Stimulated activated CD8-positive, alpha-beta memory T cell treated with anti-CD3 and anti-CD28 coated beads, Interleukin-4, amount 100 ng/mL, for 1 hour (primary cell): ENCODE data around the gene PIGT.
"Not testable (repeated sequence)": the region's sequence is repeated elsewhere in the genome, so short reads cannot be mapped to it uniquely, and the experiment has no call there.

Experiments
- DNase-seq, 2 donors: peaks; one replicate each; pipeline ENCODE4 v3.0.0-alpha.2; 2020; ENCODE audit warnings: low read depth in 2 of 2, low spot score in 1 of 2

The PIGT gene

DNA sequence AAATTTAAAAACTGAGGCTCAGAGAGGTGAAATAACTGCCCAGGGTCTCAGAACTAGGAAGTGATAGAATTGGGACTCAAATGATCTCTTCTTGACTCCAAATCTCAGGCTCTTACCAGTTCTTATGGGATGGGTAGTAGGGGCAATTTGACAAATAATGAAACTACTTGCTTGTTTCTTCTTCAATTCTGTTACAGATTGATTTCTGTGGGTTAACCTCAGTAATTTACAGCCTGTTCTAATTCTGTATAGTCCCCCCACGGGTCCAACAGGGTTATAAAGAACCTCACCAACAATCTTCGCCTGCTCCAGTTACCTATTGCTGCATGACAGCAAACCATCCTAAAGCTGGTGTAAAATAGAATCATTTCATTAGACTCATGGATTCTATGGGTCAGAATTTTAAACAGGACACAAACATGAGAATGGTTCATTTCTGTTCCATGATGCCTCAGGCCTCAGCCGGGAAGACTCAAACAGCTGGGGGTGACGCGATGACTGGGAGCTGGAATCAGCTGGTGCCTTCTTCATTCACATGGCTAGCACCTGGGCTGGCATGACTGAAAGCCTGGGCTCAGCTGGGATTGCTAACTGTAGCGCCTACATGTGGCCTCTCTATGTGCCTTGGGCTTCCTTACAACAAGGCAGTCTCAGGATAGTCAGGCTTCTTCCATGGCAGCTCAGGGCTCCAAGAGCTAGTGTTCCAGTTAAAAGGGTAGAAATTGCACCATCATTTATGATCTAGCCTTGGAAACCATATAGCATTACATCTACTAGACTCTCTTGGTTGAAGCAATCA, 47.0 kb downstream of the PIGT start:
- DNase-seq, result no peak

DNA sequence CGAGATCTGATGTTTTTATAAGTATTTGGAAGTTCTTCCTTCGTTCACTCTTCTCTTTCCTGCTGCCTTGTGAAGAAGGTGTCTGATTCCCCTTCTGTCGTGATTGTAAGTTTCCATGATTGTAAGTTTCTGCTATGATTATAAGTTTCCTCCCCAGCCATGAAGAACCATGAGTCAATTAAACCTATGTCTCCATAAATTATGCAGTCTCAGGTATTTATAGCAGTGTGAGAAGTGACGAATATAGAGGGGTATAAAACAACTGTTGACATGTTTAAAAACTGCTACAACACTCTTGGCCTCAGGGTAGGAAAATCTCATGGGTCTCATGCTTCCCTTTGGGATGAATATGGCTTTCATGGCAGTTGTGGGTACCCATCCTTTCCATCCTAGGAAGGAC, 47.8 kb downstream of the PIGT start:
- DNase-seq, result no peak

DNA sequence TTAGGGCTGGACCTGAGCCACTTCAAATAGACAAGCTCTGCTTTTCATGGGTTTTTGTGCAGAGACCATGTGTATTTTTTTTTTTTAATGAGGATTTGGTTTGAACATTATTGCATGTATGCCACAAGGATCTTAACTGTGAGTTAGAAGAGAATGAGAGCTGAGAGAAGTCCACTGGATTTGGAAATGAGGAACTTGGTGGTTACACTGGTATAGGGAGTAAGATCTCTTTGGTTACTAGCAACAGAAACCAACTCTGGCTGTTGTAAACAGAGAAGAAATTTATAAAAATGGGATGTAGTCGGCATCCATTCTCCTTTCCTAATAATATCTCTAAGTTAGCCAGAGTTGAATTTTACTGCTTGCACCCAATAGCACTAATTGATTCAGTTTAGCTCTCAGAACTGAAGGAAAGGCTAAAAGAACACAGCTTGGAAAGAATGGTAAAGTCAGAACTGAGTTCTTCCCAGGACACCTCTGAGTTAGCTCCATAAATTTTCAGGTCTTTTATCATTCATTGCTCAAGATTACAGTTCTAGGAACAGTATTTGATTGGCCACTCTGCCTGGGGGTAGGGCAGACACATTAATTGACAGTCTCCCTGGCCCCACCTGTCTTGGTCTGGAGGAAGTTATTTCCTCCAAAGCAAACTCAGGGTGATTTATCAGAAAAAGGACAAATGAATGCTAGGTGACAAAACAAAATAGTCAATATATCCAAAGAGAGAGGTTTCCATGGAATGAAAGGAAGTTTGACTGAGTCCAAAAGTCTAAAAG, 49.7 kb downstream of the PIGT start:
- DNase-seq, result no peak

DNA sequence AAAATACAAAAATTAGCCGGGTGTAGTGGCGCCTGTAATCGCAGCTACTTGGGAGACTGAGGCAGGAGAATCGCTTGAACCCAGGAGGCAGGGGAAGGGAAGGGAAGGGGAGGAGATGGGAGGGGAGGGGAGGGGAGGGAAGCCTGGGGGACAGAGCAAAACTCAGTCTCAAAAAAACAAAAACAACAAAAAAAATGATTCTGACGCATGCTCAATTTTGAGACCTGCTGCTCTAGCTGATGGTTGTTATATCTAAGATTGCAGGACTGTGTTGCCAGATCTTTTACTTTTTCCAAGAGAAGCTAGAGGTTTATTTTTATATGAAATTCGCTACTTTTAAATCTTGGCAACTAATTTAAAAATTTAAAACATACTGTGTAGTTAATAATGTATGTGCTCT, 51.2 kb downstream of the PIGT start:
- DNase-seq, result no peak

DNA sequence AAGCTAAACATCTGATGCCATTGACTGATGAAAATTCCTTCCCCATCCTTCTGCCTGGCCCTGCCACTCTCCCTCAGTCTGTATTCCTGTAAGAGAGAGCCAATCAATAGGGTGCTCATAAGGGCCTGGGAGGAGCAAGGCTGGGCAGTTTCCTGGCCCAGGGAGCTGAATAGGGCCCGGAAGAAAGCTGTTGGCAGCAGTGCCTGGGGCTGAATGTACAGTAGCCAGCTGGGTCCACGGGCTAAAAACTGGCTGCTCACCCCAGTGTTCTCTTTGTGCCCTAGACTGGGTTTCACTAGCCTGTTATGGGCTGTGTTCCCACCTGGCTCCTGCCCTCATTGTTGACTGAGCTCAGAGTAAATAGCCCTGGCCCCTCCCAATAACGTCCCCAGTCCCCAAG, 51.9 kb downstream of the PIGT start:
- no peak for DNase-seq

DNA sequence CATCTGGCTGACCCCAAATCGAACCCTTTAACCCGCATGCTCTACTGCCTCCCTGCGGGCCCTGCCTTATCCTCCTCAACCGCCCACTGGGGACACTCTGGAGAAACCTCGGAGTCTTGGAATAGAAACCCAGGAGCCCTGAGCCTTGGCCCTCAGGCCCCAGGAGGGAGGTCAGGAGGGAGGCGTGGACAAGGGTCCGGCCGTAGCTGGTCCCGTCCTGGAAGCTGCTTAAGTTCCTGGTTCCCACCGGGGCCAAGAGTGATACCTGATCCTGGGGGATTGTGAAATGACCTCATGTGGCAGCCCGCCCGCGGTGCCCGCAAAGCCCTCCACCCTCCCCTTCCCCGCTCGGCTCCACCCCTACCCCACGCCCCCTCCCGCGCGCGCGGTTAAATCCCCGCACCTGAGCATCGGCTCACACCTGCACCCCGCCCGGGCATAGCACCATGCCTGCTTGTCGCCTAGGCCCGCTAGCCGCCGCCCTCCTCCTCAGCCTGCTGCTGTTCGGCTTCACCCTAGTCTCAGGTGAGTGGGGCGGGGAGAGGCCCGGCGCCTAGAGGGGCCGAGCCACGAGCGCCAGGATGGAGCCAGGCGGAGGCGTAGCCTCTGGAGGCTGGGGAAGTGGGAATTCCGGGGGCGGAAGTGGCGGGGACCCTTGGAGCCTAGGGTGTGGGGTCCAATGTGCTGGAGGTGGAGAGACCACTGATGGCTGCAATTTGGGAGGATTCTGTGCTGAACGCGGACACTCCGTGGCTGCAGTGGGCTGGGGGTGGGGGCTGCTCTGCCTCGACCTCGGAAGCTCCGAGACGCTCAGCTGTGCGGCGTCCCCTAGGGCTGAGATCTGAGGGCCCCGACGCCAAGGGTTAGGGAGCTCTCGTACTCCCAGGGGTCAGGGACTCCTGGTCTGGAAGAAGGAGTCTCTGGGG, 53.7 kb downstream of the PIGT start, which contains the start of gene WFDC2:
TSS of gene WFDC2 (plus strand) at position 418 of the 926 bp plus-strand sequence. CDS start at position 447, 29 bp downstream.
- DNase-seq, result no peak

DNA sequence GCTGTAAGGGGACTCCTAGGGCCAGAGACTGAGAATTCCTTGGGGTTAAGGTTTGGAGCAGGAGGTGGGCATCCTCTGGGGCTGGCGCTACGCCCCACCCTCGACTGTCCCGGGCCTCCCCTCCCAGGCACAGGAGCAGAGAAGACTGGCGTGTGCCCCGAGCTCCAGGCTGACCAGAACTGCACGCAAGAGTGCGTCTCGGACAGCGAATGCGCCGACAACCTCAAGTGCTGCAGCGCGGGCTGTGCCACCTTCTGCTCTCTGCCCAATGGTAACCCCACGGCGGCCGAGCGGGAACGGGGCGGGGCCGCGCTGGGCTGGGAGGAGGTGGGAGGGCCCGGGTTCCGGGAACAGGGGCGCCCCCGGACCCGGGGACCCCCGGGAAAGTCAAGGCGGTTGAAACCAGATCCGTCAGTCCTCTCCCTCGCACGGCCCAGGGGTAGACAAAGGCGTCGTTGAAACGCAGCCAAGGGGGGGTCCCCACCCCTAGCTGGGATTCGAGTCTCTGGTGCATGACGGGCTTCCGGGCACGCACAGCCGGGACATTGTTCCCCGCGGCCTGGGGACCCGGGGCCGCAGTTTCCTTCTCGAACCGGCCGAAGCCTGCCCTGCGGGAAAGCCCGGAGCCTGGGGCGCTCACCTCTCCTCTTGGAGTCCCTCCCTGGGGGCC, 54.5 kb downstream of the PIGT start:
- DNase-seq, result no peak

DNA sequence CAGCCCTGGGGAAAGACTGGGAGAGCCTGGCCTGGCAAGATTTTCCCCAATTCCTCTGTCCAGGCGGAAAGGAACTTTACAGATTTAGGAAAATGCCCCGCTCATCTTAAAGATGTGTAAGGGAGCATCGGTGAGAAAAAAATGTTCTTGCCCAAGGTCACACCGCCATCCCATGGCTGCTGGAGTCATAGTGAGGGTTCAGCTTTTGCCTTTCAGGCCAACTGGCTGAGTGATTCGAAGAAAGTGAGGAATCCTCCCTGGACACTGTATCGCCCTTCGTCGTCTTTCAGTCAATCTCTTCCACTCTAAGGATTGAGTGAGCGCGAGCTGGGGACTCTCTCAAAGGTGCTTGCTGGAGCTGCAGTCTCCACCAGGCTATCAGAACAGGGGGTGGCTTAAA, 55.0 kb downstream of the PIGT start:
- no peak for DNase-seq

DNA sequence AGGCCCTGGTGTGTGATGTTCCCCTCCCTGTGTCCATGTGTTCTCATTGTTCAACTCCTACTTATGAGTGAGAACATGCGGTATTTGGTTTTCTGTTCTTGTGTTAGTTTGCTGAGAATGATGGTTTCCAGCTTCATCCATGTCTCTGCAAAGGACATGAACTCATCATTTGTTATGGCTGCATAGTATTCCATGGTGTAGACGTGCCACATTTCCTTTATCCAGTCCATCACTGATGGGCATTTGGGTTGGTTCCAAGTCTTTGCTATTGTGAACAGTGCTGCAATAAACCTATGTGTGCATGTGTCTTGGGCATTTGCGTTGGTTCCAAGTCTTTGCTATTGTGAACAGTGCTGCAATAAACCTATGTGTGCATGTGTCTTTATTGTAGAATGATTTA, 56.3 kb downstream of the PIGT start:
- DNase-seq, result not testable (repeated sequence)
